ENCODE data around the gene KAT7.
"Not testable (repeated sequence)": the region's sequence is repeated elsewhere in the genome, so short reads cannot be mapped to it uniquely, and the experiment has no call there.

KAT7 gene

GRCh38 chr17:49788478-49789242 lies at the start of gene KAT7:
Gene KAT7, plus strand, starts transcription at chr17:49788681. Its CDS starts 154 bp downstream, at chr17:49788835.
- DNase-seq (ENCODE audit: low spot score), result peak; percentile 99

GRCh38 chr17:49739641-49740271 lies 48.7 kb upstream of the KAT7 start:
- DNase-seq (ENCODE audit: low spot score), result peak; percentile 31

GRCh38 chr17:49741009-49741691 lies 47.3 kb upstream of the KAT7 start:
- no peak for DNase-seq (ENCODE audit: low spot score)

- DNase-seq (ENCODE audit: low spot score), result no peak
These were observed 46.8 kb upstream of the KAT7 start for GRCh38 chr17:49741692-49742076.

GRCh38 chr17:49742166-49742638 lies 46.3 kb upstream of the KAT7 start:
- no peak for DNase-seq (ENCODE audit: low spot score)

- DNase-seq (ENCODE audit: low spot score), result no peak
These were observed 43.0 kb upstream of the KAT7 start for GRCh38 chr17:49745175-49746139.

GRCh38 chr17:49746791-49747490 lies 41.5 kb upstream of the KAT7 start:
- no peak for DNase-seq (ENCODE audit: low spot score)

- no peak for DNase-seq (ENCODE audit: low spot score)
These were observed 40.8 kb upstream of the KAT7 start for GRCh38 chr17:49747632-49748031.

GRCh38 chr17:49748223-49748622 lies 40.3 kb upstream of the KAT7 start:
- DNase-seq (ENCODE audit: low spot score), result no peak

GRCh38 chr17:49748791-49749190 lies 39.7 kb upstream of the KAT7 start:
- DNase-seq (ENCODE audit: low spot score), result no peak

- DNase-seq (ENCODE audit: low spot score), result no peak
These were observed 38.8 kb upstream of the KAT7 start for GRCh38 chr17:49749730-49750129.

- DNase-seq (ENCODE audit: low spot score), result no peak
These were observed 36.0 kb upstream of the KAT7 start for GRCh38 chr17:49752508-49752907.

- DNase-seq (ENCODE audit: low spot score), result no peak
These were observed 34.5 kb upstream of the KAT7 start for GRCh38 chr17:49753959-49754391.

GRCh38 chr17:49755663-49756283 lies 32.7 kb upstream of the KAT7 start:
- no peak for DNase-seq (ENCODE audit: low spot score)

GRCh38 chr17:49756323-49757150 lies 31.9 kb upstream of the KAT7 start:
- DNase-seq (ENCODE audit: low spot score), result no peak

GRCh38 chr17:49757151-49757777 lies 31.2 kb upstream of the KAT7 start:
- no peak for DNase-seq (ENCODE audit: low spot score)

- not testable (repeated sequence) for DNase-seq (ENCODE audit: low spot score)
These were observed 29.9 kb upstream of the KAT7 start for GRCh38 chr17:49758464-49759010.

- no peak for DNase-seq (ENCODE audit: low spot score)
These were observed 29.3 kb upstream of the KAT7 start for GRCh38 chr17:49759203-49759602.

- no peak for DNase-seq (ENCODE audit: low spot score)
These were observed 28.2 kb upstream of the KAT7 start for GRCh38 chr17:49760296-49760695.
